ENCODE data around the gene SOWAHD.
"Not testable (repeated sequence)": the region's sequence is repeated elsewhere in the genome, so short reads cannot be mapped to it uniquely, and the experiment has no call there.

The SOWAHD gene

GRCh38 chrX:119758731-119759247 is 401 bp downstream of the SOWAHD start:
- DNase-seq (ENCODE audit: low read depth, low spot score), result no peak

- DNase-seq (ENCODE audit: low read depth, low spot score), result no peak
Observed at GRCh38 chrX:119759248-119759766, 919 bp downstream of the SOWAHD start.

GRCh38 chrX:119760026-119760877 is 1.9 kb downstream of the SOWAHD start:
- DNase-seq (ENCODE audit: low read depth, low spot score), result no peak

GRCh38 chrX:119762718-119763117 is 4.3 kb downstream of the SOWAHD start:
- DNase-seq (ENCODE audit: low read depth, low spot score), result no peak

- peak; percentile 7 for DNase-seq (ENCODE audit: low read depth, low spot score)
Observed at GRCh38 chrX:119763181-119763580, 4.8 kb downstream of the SOWAHD start.

DNA sequence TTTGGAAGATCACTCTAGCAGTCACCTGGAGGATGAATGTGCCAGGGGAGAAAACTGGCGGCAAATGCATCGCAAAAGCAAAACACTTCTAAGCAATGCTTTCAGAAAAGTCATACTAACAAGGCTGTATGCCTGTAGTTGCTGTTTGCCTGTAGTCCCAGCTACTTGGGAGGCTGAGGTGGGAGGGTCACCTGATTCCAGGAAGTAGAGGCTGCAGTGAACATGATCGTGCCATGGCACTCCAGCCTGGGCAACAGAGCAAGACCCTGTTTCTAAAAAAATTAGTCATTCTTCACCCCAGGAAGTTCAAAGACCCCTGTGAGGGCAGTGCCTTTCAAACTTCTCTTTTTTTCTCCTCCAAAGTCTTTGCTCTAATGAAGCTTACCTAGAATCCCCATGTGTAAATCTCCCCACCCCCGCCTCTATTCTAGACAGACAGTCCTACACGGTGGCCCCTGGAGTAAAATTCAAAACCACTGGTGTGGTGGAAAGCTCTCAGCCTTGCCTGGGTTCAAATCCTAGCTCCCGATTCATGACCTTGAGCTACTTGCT is 5.5 kb downstream of the SOWAHD start:
- no peak for DNase-seq (ENCODE audit: low read depth, low spot score)

DNA sequence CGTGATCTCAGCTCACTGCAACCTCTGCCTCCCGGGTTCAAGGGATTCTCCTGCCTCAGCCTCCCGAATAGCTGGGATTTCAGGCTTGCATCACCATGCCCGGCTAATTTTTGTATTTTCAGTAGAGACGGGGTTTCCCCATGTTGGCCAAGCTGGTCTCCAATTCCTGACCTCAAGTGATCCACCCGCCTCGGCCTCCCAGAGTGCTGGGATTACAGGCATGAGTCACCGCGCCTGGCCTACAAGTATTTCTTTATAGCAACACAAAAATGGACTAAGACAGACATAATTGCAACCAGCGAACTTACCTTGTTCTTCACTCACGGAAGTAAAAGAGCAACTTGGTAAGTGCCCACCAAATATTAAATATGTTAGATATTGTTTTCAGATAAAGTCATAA is 10.0 kb downstream of the SOWAHD start:
- not testable (repeated sequence) for DNase-seq (ENCODE audit: low read depth, low spot score)

- not testable (repeated sequence) for DNase-seq (ENCODE audit: low read depth, low spot score)
Observed at GRCh38 chrX:119769388-119769787, 11.0 kb downstream of the SOWAHD start.

DNA sequence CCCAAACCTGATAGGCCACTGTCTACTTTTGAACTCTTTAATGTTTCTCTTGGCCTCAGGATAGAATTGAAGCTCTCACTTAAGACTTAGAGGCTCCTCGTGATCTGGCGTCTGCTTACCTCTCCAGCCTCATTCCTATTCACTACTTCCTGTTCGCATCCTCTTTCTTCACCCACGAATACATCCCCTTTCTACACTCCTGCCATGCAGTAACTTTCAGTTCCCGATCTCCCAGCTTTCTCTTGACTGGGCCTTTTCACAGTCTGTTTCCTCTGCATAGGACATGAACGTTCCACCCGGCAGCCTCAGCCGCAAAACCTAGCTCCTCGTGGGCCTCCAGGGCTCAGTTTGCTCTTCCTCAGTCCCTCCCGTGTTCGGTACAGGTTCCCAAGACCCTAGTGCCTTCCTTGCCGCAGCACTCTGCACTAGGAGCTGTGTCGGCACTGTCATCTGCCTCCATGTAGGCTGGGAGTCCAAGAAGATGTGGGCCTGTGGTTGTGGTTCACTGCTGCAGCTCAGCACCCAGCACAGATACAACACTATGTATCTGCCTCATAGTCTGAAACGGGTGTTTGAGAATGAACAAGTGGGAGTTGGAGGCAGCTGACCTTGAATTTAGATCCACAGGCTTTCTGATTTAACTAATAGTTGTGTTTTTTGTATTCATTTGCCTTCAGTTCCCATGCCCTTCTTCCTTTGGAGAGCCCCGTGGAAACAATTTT is 17.3 kb downstream of the SOWAHD start:
- no peak for DNase-seq (ENCODE audit: low read depth, low spot score)

- no peak for DNase-seq (ENCODE audit: low read depth, low spot score)
Observed at GRCh38 chrX:119778829-119779228, 20.4 kb downstream of the SOWAHD start.

- DNase-seq (ENCODE audit: low read depth, low spot score), result no peak
Observed at GRCh38 chrX:119783026-119783425, 24.6 kb downstream of the SOWAHD start.

DNA sequence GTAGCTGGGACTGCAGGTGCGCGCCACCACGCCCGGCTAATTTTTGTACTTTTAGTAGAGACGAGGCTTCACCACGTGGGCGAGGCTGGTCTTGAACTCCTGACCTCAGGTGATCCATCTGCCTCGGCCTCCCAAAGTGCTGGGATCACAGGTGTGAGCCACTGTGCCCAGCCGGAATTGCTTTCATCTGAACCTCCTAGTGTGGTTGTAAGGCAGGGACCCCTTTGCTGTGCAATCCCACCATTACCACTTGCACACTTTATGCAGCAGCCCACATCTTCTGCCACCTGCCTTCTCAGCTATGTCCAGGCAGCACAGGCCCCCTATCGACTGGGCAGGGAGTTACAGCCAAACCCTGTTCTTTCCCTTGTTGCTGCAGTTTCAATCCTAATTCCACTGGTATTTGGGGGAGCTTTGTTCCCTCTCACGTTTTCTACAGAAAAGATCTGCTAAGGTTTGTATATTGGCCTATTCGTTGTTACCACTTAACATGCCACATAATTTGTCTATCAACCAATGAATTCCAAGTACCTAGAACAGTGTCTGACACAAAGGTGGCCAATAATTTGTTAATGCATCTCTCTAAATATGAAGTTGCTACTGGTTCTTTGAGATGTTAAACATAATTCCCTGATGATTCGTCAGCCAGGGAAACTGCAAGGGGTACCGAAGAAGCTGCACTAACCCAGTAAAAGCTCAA is 26.5 kb downstream of the SOWAHD start:
- no peak for DNase-seq (ENCODE audit: low read depth, low spot score)

DNA sequence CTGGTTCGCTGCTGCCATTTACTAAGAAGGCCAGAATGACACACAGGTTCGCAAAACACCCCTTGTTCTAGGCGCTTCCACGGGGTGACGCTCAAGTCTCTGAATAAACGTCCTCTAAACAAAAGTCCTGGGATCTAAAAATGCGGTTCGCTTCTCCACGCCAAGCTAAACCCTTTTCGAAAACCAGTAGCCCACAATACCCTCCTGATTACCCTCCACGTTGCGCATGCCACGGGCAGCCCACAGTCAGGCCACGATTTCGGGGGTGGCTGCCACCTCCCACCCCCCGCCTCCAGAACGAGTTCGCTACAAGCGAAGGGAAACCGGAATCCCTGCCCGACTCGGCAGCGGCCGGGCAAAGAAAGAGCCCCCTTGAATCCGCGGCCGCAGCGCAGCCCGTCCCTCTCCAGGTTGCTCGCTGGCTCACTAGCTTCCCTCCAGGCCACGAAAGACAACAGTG is 32.6 kb downstream of the SOWAHD start:
- no peak for DNase-seq (ENCODE audit: low read depth, low spot score)

DNA sequence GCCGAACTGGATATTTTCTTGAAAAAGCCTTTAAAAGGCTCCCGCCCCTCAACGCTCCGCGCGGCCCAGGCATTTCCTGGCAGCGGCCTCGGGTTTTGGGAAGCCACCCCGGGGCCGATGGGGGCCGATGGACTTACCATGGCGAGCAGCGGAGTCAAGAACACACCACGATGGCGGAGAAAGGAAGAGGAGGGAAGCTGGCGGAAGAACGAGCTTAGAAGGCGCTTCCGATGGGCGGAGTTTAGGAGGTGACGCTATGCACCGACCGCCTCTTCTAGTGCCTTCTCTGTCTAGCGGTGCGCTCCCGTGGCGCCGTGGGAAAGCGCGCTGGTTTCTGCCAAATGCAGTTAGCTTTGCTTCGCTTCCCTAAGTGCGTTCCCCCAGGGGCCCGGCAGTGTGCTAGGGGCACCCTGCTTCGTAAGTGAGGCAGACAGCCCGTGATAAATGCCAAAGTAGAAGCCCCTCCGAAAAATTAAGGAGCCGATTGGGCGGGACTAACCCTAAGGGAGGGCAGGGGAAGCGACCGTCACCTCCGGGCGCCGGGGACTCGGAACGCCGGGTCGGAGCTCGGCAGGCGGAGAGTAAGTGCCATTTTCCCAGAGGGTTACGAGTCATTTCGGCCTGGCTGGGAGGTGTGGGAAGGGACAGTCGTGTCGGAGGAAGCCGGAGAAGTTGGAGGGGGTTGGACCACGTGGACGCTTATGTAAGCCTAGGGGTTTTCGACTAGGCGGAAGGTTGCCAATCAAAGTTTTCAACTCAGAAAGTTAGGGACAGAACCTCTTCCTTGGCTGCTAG is 33.2 kb downstream of the SOWAHD start, which contains the start of gene RPL39:
RPL39 (minus strand) TSS at position 194 of the 795 bp plus-strand sequence; CDS start at position 140, 54 bp downstream.
- peak; percentile 68 for DNase-seq (ENCODE audit: low read depth, low spot score)

DNA sequence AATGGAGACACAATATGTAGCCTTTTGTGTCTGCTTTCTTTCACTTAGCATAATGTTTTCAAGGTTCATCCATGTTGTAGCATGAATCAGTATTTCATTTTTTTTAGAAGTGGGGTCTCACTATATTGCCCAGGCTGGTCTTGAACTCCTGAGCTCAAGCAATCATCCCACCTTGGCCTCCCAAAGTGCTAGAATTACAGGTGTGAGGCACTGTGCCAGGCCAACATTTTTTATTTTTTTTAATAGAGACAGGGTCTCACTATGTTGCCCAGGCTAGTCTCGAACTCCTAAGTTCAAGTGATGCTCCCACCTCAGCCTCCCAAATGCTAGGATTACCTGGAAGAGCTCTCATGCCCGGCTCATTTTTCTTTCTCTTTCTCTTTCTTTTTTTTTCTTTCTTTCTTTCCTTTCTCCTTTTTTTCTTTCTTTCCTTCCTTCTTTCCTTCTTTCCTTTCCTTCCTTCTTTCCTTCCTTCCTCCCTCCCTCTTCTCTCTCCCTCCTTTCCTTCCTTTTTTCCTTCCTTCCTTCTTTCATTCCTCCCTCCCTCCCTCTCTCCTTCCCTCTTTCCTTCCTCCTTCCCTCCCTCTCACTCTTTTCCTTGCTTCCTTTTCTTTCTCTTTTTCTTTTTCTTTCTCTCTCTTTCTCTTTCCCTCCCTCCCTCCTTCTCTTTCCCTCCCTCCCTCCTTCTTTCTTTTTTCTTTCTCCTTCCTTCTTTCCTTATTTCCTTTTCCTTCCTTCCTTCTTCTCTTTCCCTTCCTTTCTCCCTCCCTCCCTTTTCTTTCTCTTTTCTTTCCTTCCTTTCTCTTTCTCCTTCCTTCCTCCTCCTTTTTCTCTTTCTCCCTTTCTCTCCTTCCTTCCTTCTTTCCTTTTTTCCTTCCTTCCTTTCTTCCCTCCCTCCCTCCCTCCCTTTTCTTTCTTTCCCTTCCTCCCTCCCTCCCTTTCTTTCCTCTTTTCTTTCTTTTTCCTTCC is 43.1 kb downstream of the SOWAHD start:
- DNase-seq (ENCODE audit: low read depth, low spot score), result no peak

DNA sequence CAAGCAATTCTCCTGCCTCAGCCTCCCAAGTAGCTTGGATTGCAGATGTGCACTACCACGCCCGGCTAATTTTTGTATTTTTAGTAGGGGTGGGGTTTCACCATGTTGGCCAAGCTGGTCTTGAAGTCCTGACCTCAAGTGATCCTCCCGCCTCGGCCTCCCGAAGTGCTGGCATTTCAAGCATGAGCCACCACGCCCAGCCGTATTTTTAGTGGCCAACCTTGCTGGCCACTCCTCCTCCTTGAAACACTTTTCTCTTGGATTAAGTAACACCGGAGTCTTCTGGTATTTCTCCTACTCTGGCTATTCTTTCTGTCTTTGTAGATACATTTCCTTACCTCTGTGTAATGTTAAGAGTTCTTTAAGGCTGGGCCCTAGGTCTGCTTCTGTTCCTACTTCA is 44.2 kb downstream of the SOWAHD start:
- no peak for DNase-seq (ENCODE audit: low read depth, low spot score)

- not testable (repeated sequence) for DNase-seq (ENCODE audit: low read depth, low spot score)
Observed at GRCh38 chrX:119808461-119808860, 50.1 kb downstream of the SOWAHD start.

DNA sequence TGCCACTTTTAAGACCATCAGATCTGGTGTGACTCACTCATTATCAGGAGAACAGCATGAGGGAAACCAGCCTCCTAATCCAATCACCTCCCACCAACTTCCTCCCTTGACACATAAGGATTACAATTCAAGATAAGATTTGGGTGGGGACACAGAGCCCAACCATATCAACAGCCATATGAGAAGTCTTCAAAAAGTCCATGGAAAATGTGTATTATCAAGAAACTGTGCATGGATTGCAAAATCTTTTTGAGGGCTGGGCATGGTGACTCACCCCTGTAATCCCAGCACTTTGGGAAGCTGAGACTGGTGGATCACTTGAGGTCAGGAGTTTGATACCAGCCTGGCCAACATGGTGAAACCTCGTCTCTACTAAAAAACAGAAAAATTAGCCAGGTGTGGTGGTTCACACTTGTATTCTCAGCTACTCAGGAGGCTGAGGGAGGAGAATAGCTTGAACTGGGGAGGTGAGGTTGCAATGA is 50.8 kb downstream of the SOWAHD start:
- DNase-seq (ENCODE audit: low read depth, low spot score), result no peak

Measured in smooth muscle cell of the brain vasculature (primary cell).